ENCODE data around the gene IDH1. TPM values are rescaled to one million over a fixed set of nuclear protein-coding genes. Genes with fewer than 3 reads are reported as not detected.

The IDH1 gene
- total and polyA plus RNA-seq, 2 of the 13 experiments (the other 11 are each of a cell fraction or from before 2014, with no cell fraction given) = 312 to 1,077 TPM

GRCh38 chr2:208280234-208280633 is 25.4 kb upstream of the IDH1 start:
- in situ Hi-C loops (cut with HindIII; ENCODE audit: extremely low pct_ligation_motif_present, low pct_unique_long_range_greater_than_20kb) = no loop called here
- FAIRE-seq (no peak), ATAC-seq (no peak), DNase-seq (ENCODE audit: low spot score) (no peak)
- no peaks in the 10 kb centered on the region for H4K20me1 ChIP-seq (ENCODE audit: insufficient read depth, low read length)
- no peak overlapping the region for H3K27ac ChIP-seq (ENCODE audit: extremely low read length, insufficient read depth, low read length)
- ChIA-PET POLR2A (no interaction called here), CTCF (ENCODE audit: low intra/inter-chr PET ratio, low total read pairs) (no interaction called here)
- H3K9ac ChIP-seq (ENCODE audit: insufficient read depth, low read depth, low read length) = no peak overlapping the region
- no peaks in the 10 kb centered on the region for H3K9me3 ChIP-seq (ENCODE audit: low read length)
- H3K27me3 ChIP-seq (ENCODE audit: control insufficient read depth in 1 of 2, insufficient read depth in 2 of 2, low read length in 2 of 2) = no peaks in the 10 kb centered on the region
- no peak overlapping the region for H2AFZ ChIP-seq (ENCODE audit: low read length)
- intact Hi-C loops (cut with micrococcal nuclease; ENCODE audit: unreplicated experiment) = no loop called here
- peaks cover 3% of the 10 kb centered on the region for H3K79me2 ChIP-seq (ENCODE audit: insufficient read depth, low read length)
- no peak overlapping the region for H3K4me3 ChIP-seq (replicated peaks in 1 of 3; ENCODE audit: insufficient read depth in 1 of 3, low read depth in 2 of 3, low read length in 3 of 3)
- 96% methylated on average over 2 of the region's 2 CpGs for WGBS (ENCODE audit: low lambda C conversion rate)
- H3K4me1 ChIP-seq (ENCODE audit: insufficient read depth, low read length) = no peaks in the 10 kb centered on the region
- peaks cover 24 to 84% of the 10 kb centered on the region in 2 experiments for H3K36me3 ChIP-seq (replicated peaks in 1 of 2; ENCODE audit: control insufficient read depth in 1 of 2, insufficient read depth in 2 of 2, low read length in 2 of 2)
- BruUV-seq (replicated peaks) = no TSS peak
- no peak overlapping the region for H3K4me2 ChIP-seq (ENCODE audit: low read depth, low read length)
- no peak for TF ChIP-seq NFE2L1 (CRISPR knock-in tag; IDR thresholded peaks at IDR 0.05; ENCODE audit: borderline replicate concordance)
- no peak for TF ChIP-seq ZNF276 (CRISPR knock-in tag; IDR thresholded peaks at IDR 0.05; ENCODE audit: low read depth)
- TF ChIP-seq FOXM1 (CRISPR knock-in tag; IDR thresholded peaks at IDR 0.05) = no peak
- no peak for TF ChIP-seq KIAA2018 (CRISPR knock-in tag; IDR thresholded peaks at IDR 0.05; ENCODE audit: borderline replicate concordance)
- no peak for TF ChIP-seq ZBTB46 (CRISPR knock-in tag; IDR thresholded peaks at IDR 0.05; ENCODE audit: borderline replicate concordance)
- no peak for TF ChIP-seq KLF11 (CRISPR knock-in tag; IDR thresholded peaks at IDR 0.05)
- TF ChIP-seq RBM39 (IDR thresholded peaks at IDR 0.05; ENCODE audit: low read depth, low read length, poor library complexity, severe bottlenecking) = no peak
- TF ChIP-seq ZNF256 (CRISPR knock-in tag; conservative IDR thresholded peaks at IDR 0.05) = no peak
- no peak for TF ChIP-seq HNRNPL (IDR thresholded peaks at IDR 0.05; ENCODE audit: low read depth, low read length)
- TF ChIP-seq ZNF775 (CRISPR knock-in tag; IDR thresholded peaks at IDR 0.05; ENCODE audit: borderline replicate concordance) = no peak
- no peak for TF ChIP-seq CREM (IDR thresholded peaks at IDR 0.05)
- TF ChIP-seq CREM (CRISPR knock-in tag; IDR thresholded peaks at IDR 0.05) = no peak
- no peak for TF ChIP-seq ZNF251 (CRISPR knock-in tag; IDR thresholded peaks at IDR 0.05)
- TF ChIP-seq SRSF9 (IDR thresholded peaks at IDR 0.05; ENCODE audit: borderline replicate concordance, insufficient read depth, low read depth, low read length, poor library complexity, severe bottlenecking) = no peak
